Hypothalamus (tissue), 51 donors: ENCODE data around the gene LRRC28.

Experiments used
- DNase-seq, 51 donors: peaks; one replicate each; lab custom pipeline; 2025; lab: John Stamatoyannopoulos, UW

LRRC28 gene

GRCh38 chr15:99335508-99335907 is 84.2 kb downstream of the LRRC28 start:
- no peak for DNase-seq

DNA sequence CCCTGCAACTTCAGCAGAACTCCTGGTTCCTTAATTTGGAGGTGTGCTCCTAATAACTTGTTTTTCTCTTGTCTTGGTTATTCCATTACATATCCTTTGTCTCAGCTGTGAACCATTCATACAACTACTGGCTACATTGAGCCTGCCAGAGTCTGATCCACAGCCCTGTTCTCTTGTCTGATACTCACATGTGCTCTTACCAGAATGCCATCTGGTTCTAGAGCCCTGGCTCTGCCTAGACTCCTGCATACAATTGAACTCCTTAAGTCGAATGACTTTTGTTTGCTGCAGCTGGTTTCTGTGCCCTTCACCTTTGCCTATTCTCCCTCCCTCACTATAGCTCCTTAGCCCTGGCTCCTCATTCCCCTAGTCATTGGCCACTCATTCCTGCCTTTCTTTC is 85.5 kb downstream of the LRRC28 start:
- DNase-seq, result no peak

- no peak for DNase-seq
These were observed 89.1 kb downstream of the LRRC28 start for GRCh38 chr15:99340347-99340746.

- no peak for DNase-seq
These were observed 90.5 kb downstream of the LRRC28 start for GRCh38 chr15:99341786-99342185.

- DNase-seq, result no peak
These were observed 91.9 kb downstream of the LRRC28 start for GRCh38 chr15:99343208-99343607.

- peak in 24 of 51 donors; percentile 2 to 55 (median 12) for DNase-seq
These were observed 92.7 kb downstream of the LRRC28 start for GRCh38 chr15:99343881-99344551.

DNA sequence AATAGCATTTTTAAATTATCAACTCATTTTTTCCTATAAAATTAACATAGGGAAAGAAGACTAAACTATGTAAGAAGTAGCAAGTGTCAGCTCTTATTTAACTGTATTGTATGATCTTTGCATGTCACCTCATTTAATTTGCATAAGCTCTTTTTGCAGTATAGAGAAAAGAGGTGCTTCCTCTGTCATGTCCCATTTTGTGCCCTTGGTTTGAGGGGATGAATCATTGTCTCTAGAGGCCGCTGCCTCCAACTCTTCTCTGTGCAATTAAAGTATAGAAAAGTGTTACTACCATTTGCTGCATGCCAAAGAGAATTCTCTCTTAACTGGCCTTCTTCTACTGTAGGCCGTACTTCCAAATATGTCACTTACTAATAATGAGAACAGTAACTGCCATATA is 93.4 kb downstream of the LRRC28 start:
- DNase-seq, result no peak

GRCh38 chr15:99345242-99345641 is 94.0 kb downstream of the LRRC28 start:
- DNase-seq, result no peak

GRCh38 chr15:99345832-99346462 is 94.7 kb downstream of the LRRC28 start:
- no peak for DNase-seq

GRCh38 chr15:99347574-99347973 is 96.3 kb downstream of the LRRC28 start:
- no peak for DNase-seq

DNA sequence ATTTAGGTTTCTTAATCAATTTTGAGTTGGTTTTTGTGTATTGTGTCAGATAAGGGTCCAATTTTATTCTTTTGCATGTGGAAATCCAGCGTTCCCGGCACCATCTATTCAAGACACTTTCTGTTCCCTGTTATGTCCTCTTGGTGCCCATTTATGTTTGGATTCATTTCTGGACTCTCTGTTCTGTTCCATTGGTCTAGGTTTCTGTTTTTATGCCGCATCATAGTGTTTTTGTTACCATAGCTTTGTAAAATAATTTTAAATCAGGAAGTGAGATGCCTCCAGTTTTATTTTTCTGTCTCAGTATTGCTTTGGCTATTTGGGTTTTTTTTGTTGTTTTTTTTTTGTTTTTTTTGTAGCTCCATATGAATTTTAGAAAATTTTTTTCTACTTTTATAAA is 97.1 kb downstream of the LRRC28 start:
- no peak for DNase-seq

DNA sequence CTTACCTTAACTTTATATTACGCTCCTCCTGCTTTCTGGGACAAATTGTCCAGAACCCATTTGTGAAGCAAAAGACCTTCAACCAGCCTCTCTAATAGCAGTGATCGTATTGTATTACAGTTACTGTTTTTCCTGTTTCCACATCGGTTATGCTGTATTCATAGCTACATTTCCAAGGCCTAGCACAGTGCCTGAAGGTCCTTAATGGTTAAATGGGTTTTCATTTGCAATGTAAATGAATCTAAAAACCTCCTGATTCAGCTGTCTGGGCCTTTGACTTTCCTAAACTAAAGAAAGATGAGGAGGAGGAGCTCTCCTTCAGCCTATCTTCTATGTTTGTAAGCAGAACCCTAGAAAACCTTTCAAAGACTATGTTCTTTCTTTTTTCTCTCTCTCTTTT is 99.1 kb downstream of the LRRC28 start:
- no peak for DNase-seq

DNA sequence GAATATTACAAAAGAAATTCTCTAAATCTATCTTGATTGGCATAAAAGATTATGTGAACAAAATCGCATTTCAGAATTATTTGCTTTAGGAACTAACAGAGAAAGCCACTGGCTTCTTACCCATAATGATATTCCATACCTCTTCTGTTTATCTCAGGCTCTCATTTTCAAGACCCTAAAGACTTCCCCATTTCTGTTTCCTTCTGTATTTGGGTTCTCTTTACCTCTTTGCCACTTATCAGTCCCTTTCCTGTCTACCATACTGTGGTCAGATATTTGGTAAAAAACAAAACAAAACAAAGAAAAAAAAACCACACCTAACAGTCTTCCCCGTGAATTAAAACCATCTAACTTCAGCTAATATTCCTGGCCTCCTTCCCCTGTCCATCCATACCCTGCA is 108.5 kb downstream of the LRRC28 start:
- DNase-seq, result no peak

- no peak for DNase-seq
These were observed 110.4 kb downstream of the LRRC28 start for GRCh38 chr15:99361545-99362185.

GRCh38 chr15:99365242-99365641 is 114.0 kb downstream of the LRRC28 start:
- no peak for DNase-seq

- no peak for DNase-seq
These were observed 114.7 kb downstream of the LRRC28 start for GRCh38 chr15:99366013-99366412.

GRCh38 chr15:99368743-99369142 is 117.5 kb downstream of the LRRC28 start:
- DNase-seq, result no peak

GRCh38 chr15:99369196-99369595 is 117.9 kb downstream of the LRRC28 start:
- DNase-seq, result no peak

DNA sequence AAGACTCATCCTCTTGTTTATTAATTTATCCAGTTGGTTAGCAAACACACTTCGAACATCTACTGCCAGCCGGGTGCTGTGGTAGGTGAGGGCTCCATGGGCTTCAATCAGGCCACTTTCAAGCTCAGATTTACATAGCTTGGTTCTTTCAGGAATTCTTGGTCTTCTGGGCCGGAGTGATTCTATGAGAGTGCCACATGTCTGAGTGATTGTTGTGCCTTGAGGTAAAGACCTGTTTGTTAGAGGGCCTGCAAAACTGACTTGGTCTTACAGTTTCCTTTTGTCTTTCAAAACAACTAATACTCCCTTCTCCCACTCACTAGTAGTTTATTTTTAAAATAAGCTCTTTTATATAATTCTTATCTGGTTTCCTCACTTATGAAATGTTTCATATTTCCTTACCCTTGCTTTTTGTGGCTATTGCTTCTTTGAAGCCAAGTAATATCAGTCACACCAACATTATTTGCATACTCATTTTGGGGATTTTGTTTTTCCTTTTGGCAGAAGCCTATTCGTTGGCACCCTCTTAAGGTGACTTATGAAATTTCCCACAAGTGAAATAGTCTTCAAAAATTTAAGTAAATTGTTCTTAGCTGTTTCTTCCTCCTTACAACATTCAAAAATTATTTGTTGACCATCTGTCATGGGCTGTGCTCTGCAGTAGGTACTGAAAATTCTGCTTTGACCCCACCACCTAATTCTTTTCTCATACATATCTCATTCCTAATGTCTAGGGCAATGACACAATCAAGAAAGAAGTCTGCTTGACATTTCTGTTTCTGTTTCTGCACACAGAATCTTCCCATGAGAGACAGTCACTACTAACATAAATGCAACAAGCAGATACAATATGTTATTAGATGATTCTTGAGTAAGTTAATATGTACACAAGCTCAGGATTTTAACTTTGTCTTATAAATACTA is 120.2 kb downstream of the LRRC28 start:
- DNase-seq, result no peak

DNA sequence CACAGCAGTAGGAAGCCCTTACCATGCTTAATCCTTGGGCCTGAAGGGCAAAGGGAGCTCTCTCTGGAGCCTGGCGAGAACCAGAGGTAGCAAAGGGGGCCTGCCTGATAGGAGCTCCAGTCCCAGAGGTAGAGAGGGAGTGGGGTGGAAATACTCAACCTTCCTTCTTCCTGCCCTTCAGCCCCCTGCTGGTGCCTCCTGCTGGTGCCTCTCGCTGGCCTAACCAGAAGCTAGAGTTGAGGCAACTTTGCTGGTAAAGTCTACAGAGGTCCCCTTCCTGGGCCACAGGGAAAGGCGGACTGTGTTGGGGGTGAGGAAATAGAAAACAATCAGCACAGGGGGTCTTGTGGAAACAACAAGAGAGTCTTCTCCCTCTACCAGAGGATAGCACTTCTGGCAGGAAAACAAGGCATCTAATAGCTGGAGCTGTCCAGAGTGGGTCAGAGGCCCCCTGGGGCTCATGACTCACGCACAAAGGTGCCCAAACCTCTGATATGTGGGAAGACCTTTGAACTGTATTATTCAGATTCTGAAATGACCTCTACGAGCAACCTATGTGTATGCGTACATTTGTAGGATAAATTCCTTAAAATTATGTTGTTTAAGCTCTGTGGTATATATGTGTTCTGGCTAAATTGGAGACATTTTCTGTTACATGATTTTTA is 133.9 kb downstream of the LRRC28 start:
- no peak for DNase-seq

DNA sequence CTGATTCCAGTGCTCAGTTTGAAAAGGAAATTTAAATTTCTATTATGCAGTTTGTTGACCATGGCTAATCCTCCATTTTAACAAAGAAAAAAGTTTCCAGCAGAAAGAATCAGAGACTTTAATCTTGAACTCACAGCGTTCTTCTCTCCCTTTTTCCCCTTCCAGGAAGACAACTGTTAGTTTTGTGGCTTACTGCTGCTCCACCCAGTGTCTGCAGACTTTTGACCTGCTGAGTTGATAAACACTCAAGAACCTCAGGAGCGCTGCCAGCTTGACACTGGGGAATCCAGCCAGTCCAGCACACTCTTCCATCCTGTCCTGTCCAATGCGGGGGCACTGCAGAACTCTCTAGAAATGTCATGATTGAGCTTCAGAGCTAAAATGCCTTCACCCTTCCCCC is 134.6 kb downstream of the LRRC28 start:
- no peak for DNase-seq
